ENCODE measurements around the gene MAPK11.

Gene MAPK11

GRCh38 chr22:50218153-50218995 lies 51.8 kb downstream of the MAPK11 start:
- no peak for TF ChIP-seq CTCF (IDR thresholded peaks at IDR 0.05; ENCODE audit: unreplicated experiment in 3 of 3)
- Mint-ChIP-seq H3K9me3 (no peaks in the 10 kb centered on the region), H3K27ac (no peak overlapping the region), H3K36me3 (ENCODE audit: low read depth) (peaks cover 25% of the 10 kb centered on the region), H3K4me1 (peaks cover 5% of the 10 kb centered on the region), H3K27me3 (ENCODE audit: low read depth) (no peaks in the 10 kb centered on the region), H3K4me3 (no peak overlapping the region)

GRCh38 chr22:50217543-50218152 lies 52.5 kb downstream of the MAPK11 start:
- no peak for TF ChIP-seq CTCF (IDR thresholded peaks at IDR 0.05; ENCODE audit: unreplicated experiment in 3 of 3)

GRCh38 chr22:50216684-50217520 lies 53.3 kb downstream of the MAPK11 start:
- Mint-ChIP-seq H3K4me1 (peaks cover 5% of the 10 kb centered on the region), H3K9me3 (no peaks in the 10 kb centered on the region), H3K4me3 (no peak overlapping the region), H3K27ac (no peak overlapping the region), H3K36me3 (ENCODE audit: low read depth) (peaks cover 28% of the 10 kb centered on the region), H3K27me3 (ENCODE audit: low read depth) (no peaks in the 10 kb centered on the region)
- TF ChIP-seq CTCF (IDR thresholded peaks at IDR 0.05; ENCODE audit: unreplicated experiment in 3 of 3) = no peak

More at GRCh38 chr22:50217543-50218152, 52.5 kb downstream of the MAPK11 start:
- Mint-ChIP-seq H3K36me3 (ENCODE audit: low read depth) (peaks cover 26% of the 10 kb centered on the region), H3K9me3 (no peaks in the 10 kb centered on the region), H3K4me3 (no peak overlapping the region), H3K27ac (no peak overlapping the region), H3K4me1 (peaks cover 5% of the 10 kb centered on the region), H3K27me3 (ENCODE audit: low read depth) (no peaks in the 10 kb centered on the region)

- Mint-ChIP-seq H3K9me3 (no peaks in the 10 kb centered on the region), H3K36me3 (ENCODE audit: low read depth) (peaks cover 31% of the 10 kb centered on the region), H3K4me1 (peaks cover 5% of the 10 kb centered on the region), H3K27ac (no peak overlapping the region), H3K27me3 (ENCODE audit: low read depth) (no peaks in the 10 kb centered on the region), H3K4me3 (no peak overlapping the region)
- no peak for TF ChIP-seq CTCF (IDR thresholded peaks at IDR 0.05; ENCODE audit: unreplicated experiment in 3 of 3)
Observed at GRCh38 chr22:50216055-50216683, 54.0 kb downstream of the MAPK11 start.

- Mint-ChIP-seq H3K36me3 (ENCODE audit: low read depth) (peaks cover 34% of the 10 kb centered on the region), H3K4me1 (peaks cover 5% of the 10 kb centered on the region), H3K4me3 (no peak overlapping the region), H3K27ac (no peak overlapping the region), H3K27me3 (ENCODE audit: low read depth) (no peaks in the 10 kb centered on the region), H3K9me3 (no peaks in the 10 kb centered on the region)
- TF ChIP-seq CTCF (IDR thresholded peaks at IDR 0.05; ENCODE audit: unreplicated experiment in 3 of 3) = no peak
Observed at GRCh38 chr22:50215297-50216054, 54.7 kb downstream of the MAPK11 start.

Measured in nephron (organoid).